ENCODE measurements around the gene PBLD. TPM values are rescaled to one million over a fixed set of nuclear protein-coding genes. Genes with fewer than 3 reads are reported as not detected.

The PBLD gene
- polyA plus RNA-seq, 3 donors, result 1.5 to 3.4 (median 2.5) TPM

- no peak for TF ChIP-seq CTCF (IDR thresholded peaks at IDR 0.05)
- Histone ChIP-seq H3K4me1 (ENCODE audit: control insufficient read depth in 1 of 2, insufficient read depth in 2 of 2, low read length in 2 of 2) (no peaks in the 10 kb centered on the region), H4K20me1 (ENCODE audit: insufficient read depth, low read length) (no peaks in the 10 kb centered on the region), H3K27me3 (ENCODE audit: control insufficient read depth in 2 of 2, insufficient read depth in 2 of 2, low read length in 2 of 2) (no peaks in the 10 kb centered on the region), H3K9ac (ENCODE audit: insufficient read depth, low read length, poor library complexity, severe bottlenecking) (no peak overlapping the region), H3K9me3 (replicated peaks in 1 of 2; ENCODE audit: control insufficient read depth in 1 of 2, insufficient read depth in 1 of 2, low read length in 2 of 2) (peaks cover 14 to 20% of the 10 kb centered on the region in 2 donors), H3K4me3 (replicated peaks in 1 of 3; ENCODE audit: low read depth in 2 of 3, low read length in 3 of 3) (no peak overlapping the region), H3K36me3 (replicated peaks in 1 of 2; ENCODE audit: control insufficient read depth in 1 of 2, insufficient read depth in 2 of 2, low read length in 2 of 2) (no peaks in the 10 kb centered on the region), H3K4me2 (replicated peaks; ENCODE audit: extremely low read depth, low read length, poor library complexity, severe bottlenecking) (no peak overlapping the region), H3K27ac (ENCODE audit: low read depth in 1 of 2, low read length in 2 of 2) (no peak overlapping the region), H3K79me2 (ENCODE audit: insufficient read depth, low read length) (no peaks in the 10 kb centered on the region), H2AFZ (ENCODE audit: insufficient read depth, low read depth, low read length, poor library complexity, severe bottlenecking) (no peak overlapping the region)
- no peak overlapping the region for H3K27ac Mint-ChIP-seq
- no peaks in the 10 kb centered on the region for H3K4me1 Mint-ChIP-seq
- peaks cover 0 to 2% (median 1%) of the 10 kb centered on the region in 3 donors for H3K27me3 Mint-ChIP-seq (ENCODE audit: low read depth in 3 of 3)
- intact Hi-C loops (cut with micrococcal nuclease), result no loop called here
- no peak for DNase-seq
- peaks cover 22 to 36% (median 30%) of the 10 kb centered on the region in 7 donors for H3K9me3 Mint-ChIP-seq
- no peaks in the 10 kb centered on the region for H3K36me3 Mint-ChIP-seq
- no peak overlapping the region for H3K4me3 Mint-ChIP-seq
- WGBS (ENCODE audit: insufficient coverage), result no CpG with 5 or more reads among the region's 2 CpGs
These were observed 57.1 kb downstream of the PBLD start for GRCh38 chr10:68275600-68276126.

GRCh38 chr10:68272833-68273232, 59.9 kb downstream of the PBLD start:
- H3K79me2 ChIP-seq (ENCODE audit: insufficient read depth, low read length), result no peaks in the 10 kb centered on the region
- H4K20me1 ChIP-seq (ENCODE audit: insufficient read depth, low read length), result no peaks in the 10 kb centered on the region
- H3K36me3 ChIP-seq (replicated peaks in 1 of 2; ENCODE audit: control insufficient read depth in 1 of 2, insufficient read depth in 2 of 2, low read length in 2 of 2), result no peaks in the 10 kb centered on the region
- no peak overlapping the region for H3K4me2 ChIP-seq (replicated peaks; ENCODE audit: extremely low read depth, low read length, poor library complexity, severe bottlenecking)
- no peak overlapping the region for H3K27ac ChIP-seq (ENCODE audit: low read depth in 1 of 2, low read length in 2 of 2)
- no peak overlapping the region for H3K4me3 Mint-ChIP-seq
- H3K4me1 Mint-ChIP-seq, result no peaks in the 10 kb centered on the region
- H3K4me3 ChIP-seq (replicated peaks in 1 of 3; ENCODE audit: low read depth in 2 of 3, low read length in 3 of 3), result no peak overlapping the region
- no peak for TF ChIP-seq CTCF (IDR thresholded peaks at IDR 0.05)
- peaks cover 0 to 2% (median 1%) of the 10 kb centered on the region in 3 donors for H3K27me3 Mint-ChIP-seq (ENCODE audit: low read depth in 3 of 3)
- no peak overlapping the region for H3K9ac ChIP-seq (ENCODE audit: insufficient read depth, low read length, poor library complexity, severe bottlenecking)
- intact Hi-C loops (cut with micrococcal nuclease), result no loop called here
- peaks cover 8 to 18% (median 14%) of the 10 kb centered on the region in 7 donors for H3K9me3 Mint-ChIP-seq
- H3K36me3 Mint-ChIP-seq, result no peaks in the 10 kb centered on the region
- DNase-seq, result no peak
- peaks cover 7 to 8% of the 10 kb centered on the region in 2 donors for H3K9me3 ChIP-seq (replicated peaks in 1 of 2; ENCODE audit: control insufficient read depth in 1 of 2, insufficient read depth in 1 of 2, low read length in 2 of 2)
- H3K27me3 ChIP-seq (ENCODE audit: control insufficient read depth in 2 of 2, insufficient read depth in 2 of 2, low read length in 2 of 2), result no peaks in the 10 kb centered on the region
- no peaks in the 10 kb centered on the region for H3K4me1 ChIP-seq (ENCODE audit: control insufficient read depth in 1 of 2, insufficient read depth in 2 of 2, low read length in 2 of 2)
- no peak overlapping the region for H3K27ac Mint-ChIP-seq
- H2AFZ ChIP-seq (ENCODE audit: insufficient read depth, low read depth, low read length, poor library complexity, severe bottlenecking), result no peak overlapping the region
